ENCODE data around the gene COPA. TPM values are rescaled to one million over a fixed set of nuclear protein-coding genes. Genes with fewer than 3 reads are reported as not detected.

Gene COPA
- total and polyA plus RNA-seq, 10 of the 15 experiments (the other 5 are each of a cell fraction or from before 2014, with no cell fraction given): 53.7 to 180 (median 123) TPM

DNA sequence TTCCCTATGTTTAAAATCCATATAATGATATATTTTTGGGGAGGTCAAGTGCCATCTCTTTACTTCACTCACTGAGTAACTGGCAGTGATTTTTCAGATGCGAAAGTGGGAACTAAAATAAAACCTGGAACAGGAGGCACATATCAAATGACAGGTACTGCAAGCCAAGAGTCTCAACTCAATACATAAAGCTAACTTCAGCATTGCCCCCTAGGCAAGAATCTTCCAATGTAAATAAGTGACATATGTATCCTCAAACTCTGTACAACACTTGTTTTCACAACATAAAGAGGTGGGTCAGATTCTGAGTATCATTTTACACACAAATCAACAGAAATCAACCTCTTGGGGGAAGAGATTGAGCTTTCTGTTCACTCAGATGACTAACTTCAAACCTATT, 98.8 kb downstream of the COPA start:
- ChIA-PET RAD21 (ENCODE audit: unreplicated experiment) (interaction anchor here (0.7 to 1.4 kb wide), 3 partner anchors 46 to 143 kb away, joined by 3 to 4 read pairs (median 4); no protein-coding TSS in a partner anchor), SMC1A (ENCODE audit: uncharacterized antibody, unreplicated experiment) (interaction anchor here (1.0 to 4.7 kb wide), 10 partner anchors 7 to 143 kb away, joined by 3 to 34 read pairs (median 5); no protein-coding TSS in a partner anchor), POLR2A (interaction anchor here (1.1 kb wide), 1 partner anchor 16 kb away, joined by 4 read pairs; no protein-coding TSS in a partner anchor), CTCF (interaction anchor here (0.7 to 7.4 kb wide), 14 partner anchors 8 to 157 kb away, joined by 3 to 116 read pairs (median 4); no protein-coding TSS in a partner anchor)
- ATAC-seq (no peak), FAIRE-seq (no peak), DNase-seq (ENCODE audit: low read depth, low spot score) (no peak)
- in situ Hi-C loops (cut with MboI): no loop called here
- Histone ChIP-seq H3K9me3 (replicated peaks; ENCODE audit: control insufficient read depth, insufficient read depth, low read length) (no peaks in the 10 kb centered on the region), H3K79me2 (ENCODE audit: control insufficient read depth, insufficient read depth, low read length) (peaks cover 2% of the 10 kb centered on the region), H3K27ac (ENCODE audit: control insufficient read depth, insufficient read depth) (no peak overlapping the region), H3K9ac (ENCODE audit: control insufficient read depth, insufficient read depth, low read length) (no peak overlapping the region), H4K20me1 (ENCODE audit: control insufficient read depth, insufficient read depth) (no peaks in the 10 kb centered on the region), H3K27me3 (replicated peaks in 1 of 2; ENCODE audit: control insufficient read depth in 2 of 2, insufficient read depth in 2 of 2, low read length in 1 of 2) (no peaks in the 10 kb centered on the region), H3K4me3 (no peak overlapping the region), H3K36me3 (ENCODE audit: control insufficient read depth in 2 of 2, insufficient read depth in 2 of 2, low read length in 1 of 2) (peaks cover 8 to 9% of the 10 kb centered on the region in 2 experiments), H3K4me2 (ENCODE audit: control insufficient read depth, insufficient read depth) (no peak overlapping the region), H2AFZ (ENCODE audit: control insufficient read depth, low read depth, low read length) (no peak overlapping the region), H3K4me1 (ENCODE audit: control insufficient read depth, insufficient read depth, low read length) (no peaks in the 10 kb centered on the region)
- TF ChIP-seq, protein P1, sequence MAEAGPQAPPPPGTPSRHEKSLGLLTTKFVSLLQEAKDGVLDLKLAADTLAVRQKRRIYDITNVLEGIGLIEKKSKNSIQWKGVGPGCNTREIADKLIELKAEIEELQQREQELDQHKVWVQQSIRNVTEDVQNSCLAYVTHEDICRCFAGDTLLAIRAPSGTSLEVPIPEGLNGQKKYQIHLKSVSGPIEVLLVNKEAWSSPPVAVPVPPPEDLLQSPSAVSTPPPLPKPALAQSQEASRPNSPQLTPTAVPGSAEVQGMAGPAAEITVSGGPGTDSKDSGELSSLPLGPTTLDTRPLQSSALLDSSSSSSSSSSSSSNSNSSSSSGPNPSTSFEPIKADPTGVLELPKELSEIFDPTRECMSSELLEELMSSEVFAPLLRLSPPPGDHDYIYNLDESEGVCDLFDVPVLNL (IDR thresholded peaks at IDR 0.05; ENCODE audit: low read depth, low read length): no peak
- WGBS (ENCODE audit: insufficient coverage, insufficient replicate concordance, low lambda C conversion rate, missing lambda C conversion rate): 100% methylated on average over 1 of the region's 1 CpG
- intact Hi-C loops (cut with micrococcal nuclease; ENCODE audit: unreplicated experiment): no loop called here
- no TSS peak for BruUV-seq (replicated peaks)

DNA sequence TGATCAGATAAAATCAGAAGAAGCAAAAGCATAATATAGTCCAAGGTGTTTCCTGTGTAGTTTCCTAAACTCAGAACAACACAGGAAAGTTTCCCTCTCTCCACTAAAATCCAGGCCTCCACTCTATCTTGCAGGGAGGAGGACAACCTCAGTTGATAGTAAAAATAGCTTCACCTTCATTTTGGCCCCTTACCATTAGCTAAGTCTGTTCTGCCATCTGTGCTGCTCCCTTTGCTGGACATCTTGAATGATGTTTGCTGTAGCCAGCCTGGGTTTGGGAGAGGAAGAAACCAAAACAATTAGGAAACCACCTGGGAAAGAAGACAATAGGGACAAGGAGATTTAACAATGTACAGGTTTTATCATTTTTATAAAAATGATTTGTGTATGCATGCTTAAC, 99.3 kb downstream of the COPA start:
- Histone ChIP-seq H3K4me3 (no peak overlapping the region), H3K79me2 (ENCODE audit: control insufficient read depth, insufficient read depth, low read length) (peaks cover 2% of the 10 kb centered on the region), H3K4me1 (ENCODE audit: control insufficient read depth, insufficient read depth, low read length) (no peaks in the 10 kb centered on the region), H3K9me3 (replicated peaks; ENCODE audit: control insufficient read depth, insufficient read depth, low read length) (no peaks in the 10 kb centered on the region), H3K27ac (ENCODE audit: control insufficient read depth, insufficient read depth) (no peak overlapping the region), H4K20me1 (ENCODE audit: control insufficient read depth, insufficient read depth) (no peaks in the 10 kb centered on the region), H3K36me3 (ENCODE audit: control insufficient read depth in 2 of 2, insufficient read depth in 2 of 2, low read length in 1 of 2) (peaks cover 8 to 9% of the 10 kb centered on the region in 2 experiments), H2AFZ (ENCODE audit: control insufficient read depth, low read depth, low read length) (no peak overlapping the region), H3K4me2 (ENCODE audit: control insufficient read depth, insufficient read depth) (no peak overlapping the region), H3K9ac (ENCODE audit: control insufficient read depth, insufficient read depth, low read length) (no peak overlapping the region), H3K27me3 (replicated peaks in 1 of 2; ENCODE audit: control insufficient read depth in 2 of 2, insufficient read depth in 2 of 2, low read length in 1 of 2) (no peaks in the 10 kb centered on the region)
- ATAC-seq (no peak), FAIRE-seq (no peak), DNase-seq (ENCODE audit: low read depth, low spot score) (no peak)
- in situ Hi-C loops (cut with MboI): no loop called here
- POLR2A ChIA-PET: interaction anchor here (0.6 kb wide), 1 partner anchor 42 kb away, joined by 4 read pairs; no protein-coding TSS in a partner anchor
- CTCF ChIA-PET: interaction anchor here (0.7 to 7.4 kb wide), 11 partner anchors 9 to 157 kb away, joined by 3 to 116 read pairs (median 5); no protein-coding TSS in a partner anchor
- SMC1A ChIA-PET (ENCODE audit: uncharacterized antibody, unreplicated experiment): interaction anchor here (0.6 to 4.7 kb wide), 13 partner anchors 8 to 143 kb away, joined by 3 to 34 read pairs (median 5); no protein-coding TSS in a partner anchor
- BruUV-seq (replicated peaks): no TSS peak
- intact Hi-C loops (cut with micrococcal nuclease; ENCODE audit: unreplicated experiment): no loop called here
- RAD21 ChIA-PET (ENCODE audit: unreplicated experiment): interaction anchor here (0.7 to 6.3 kb wide), 4 partner anchors 8 to 143 kb away, joined by 3 to 31 read pairs (median 4); no protein-coding TSS in a partner anchor
- TF ChIP-seq ETV6 (conservative IDR thresholded peaks at IDR 0.05 in 1 of 2, IDR thresholded peaks at IDR 0.05 in 1 of 2; ENCODE audit: borderline replicate concordance in 1 of 2, low read depth in 1 of 2) (no peak), STAT1 (conservative IDR thresholded peaks at IDR 0.05) (no peak), YBX1 (IDR thresholded peaks at IDR 0.05) (no peak), RELA (IDR thresholded peaks at IDR 0.05; ENCODE audit: borderline replicate concordance, partially characterized antibody) (no peak), MEF2B (IDR thresholded peaks at IDR 0.05; ENCODE audit: partially characterized antibody, poor library complexity, severe bottlenecking) (no peak)
- TF ChIP-seq, protein P2, sequence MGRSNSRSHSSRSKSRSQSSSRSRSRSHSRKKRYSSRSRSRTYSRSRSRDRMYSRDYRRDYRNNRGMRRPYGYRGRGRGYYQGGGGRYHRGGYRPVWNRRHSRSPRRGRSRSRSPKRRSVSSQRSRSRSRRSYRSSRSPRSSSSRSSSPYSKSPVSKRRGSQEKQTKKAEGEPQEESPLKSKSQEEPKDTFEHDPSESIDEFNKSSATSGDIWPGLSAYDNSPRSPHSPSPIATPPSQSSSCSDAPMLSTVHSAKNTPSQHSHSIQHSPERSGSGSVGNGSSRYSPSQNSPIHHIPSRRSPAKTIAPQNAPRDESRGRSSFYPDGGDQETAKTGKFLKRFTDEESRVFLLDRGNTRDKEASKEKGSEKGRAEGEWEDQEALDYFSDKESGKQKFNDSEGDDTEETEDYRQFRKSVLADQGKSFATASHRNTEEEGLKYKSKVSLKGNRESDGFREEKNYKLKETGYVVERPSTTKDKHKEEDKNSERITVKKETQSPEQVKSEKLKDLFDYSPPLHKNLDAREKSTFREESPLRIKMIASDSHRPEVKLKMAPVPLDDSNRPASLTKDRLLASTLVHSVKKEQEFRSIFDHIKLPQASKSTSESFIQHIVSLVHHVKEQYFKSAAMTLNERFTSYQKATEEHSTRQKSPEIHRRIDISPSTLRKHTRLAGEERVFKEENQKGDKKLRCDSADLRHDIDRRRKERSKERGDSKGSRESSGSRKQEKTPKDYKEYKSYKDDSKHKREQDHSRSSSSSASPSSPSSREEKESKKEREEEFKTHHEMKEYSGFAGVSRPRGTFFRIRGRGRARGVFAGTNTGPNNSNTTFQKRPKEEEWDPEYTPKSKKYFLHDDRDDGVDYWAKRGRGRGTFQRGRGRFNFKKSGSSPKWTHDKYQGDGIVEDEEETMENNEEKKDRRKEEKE (IDR thresholded peaks at IDR 0.05): no peak
- TF ChIP-seq, protein P3, sequence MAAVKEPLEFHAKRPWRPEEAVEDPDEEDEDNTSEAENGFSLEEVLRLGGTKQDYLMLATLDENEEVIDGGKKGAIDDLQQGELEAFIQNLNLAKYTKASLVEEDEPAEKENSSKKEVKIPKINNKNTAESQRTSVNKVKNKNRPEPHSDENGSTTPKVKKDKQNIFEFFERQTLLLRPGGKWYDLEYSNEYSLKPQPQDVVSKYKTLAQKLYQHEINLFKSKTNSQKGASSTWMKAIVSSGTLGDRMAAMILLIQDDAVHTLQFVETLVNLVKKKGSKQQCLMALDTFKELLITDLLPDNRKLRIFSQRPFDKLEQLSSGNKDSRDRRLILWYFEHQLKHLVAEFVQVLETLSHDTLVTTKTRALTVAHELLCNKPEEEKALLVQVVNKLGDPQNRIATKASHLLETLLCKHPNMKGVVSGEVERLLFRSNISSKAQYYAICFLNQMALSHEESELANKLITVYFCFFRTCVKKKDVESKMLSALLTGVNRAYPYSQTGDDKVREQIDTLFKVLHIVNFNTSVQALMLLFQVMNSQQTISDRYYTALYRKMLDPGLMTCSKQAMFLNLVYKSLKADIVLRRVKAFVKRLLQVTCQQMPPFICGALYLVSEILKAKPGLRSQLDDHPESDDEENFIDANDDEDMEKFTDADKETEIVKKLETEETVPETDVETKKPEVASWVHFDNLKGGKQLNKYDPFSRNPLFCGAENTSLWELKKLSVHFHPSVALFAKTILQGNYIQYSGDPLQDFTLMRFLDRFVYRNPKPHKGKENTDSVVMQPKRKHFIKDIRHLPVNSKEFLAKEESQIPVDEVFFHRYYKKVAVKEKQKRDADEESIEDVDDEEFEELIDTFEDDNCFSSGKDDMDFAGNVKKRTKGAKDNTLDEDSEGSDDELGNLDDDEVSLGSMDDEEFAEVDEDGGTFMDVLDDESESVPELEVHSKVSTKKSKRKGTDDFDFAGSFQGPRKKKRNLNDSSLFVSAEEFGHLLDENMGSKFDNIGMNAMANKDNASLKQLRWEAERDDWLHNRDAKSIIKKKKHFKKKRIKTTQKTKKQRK (IDR thresholded peaks at IDR 0.05; ENCODE audit: low read depth, low read length): no peak

All from GM12878 (cell line).